GM19467 (cell line): ENCODE data around the gene TMPRSS3.

ENCODE experiments used
- ATAC-seq: cut with Tn5 transposase; IDR thresholded peaks from one replicate; pipeline ENCODE4 v1.9.1; 2021; ENCODE audit warnings: mild to moderate bottlenecking, moderate library complexity; ENCODE audit not compliant: unreplicated experiment

TMPRSS3 gene

DNA sequence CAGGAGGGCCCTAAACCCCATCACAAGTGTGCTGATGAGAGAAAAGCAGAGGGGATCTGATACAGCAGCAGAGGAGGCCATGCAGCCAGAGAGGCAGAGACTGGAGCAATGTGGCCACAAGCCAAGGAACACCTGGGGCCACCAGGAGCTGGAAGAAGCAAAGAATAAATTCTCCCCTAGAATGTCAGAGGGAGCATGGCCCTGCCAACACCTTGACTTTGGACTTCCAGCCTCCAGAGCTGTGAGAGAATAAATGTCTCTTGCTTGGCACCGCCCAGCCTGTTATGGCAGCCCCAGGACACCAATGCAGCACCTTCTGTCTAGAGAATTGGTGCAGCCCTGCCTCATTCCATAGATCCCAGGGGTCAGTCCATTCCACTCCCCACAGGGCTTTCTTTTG, 33.2 kb upstream of the TMPRSS3 start:
- no peak for ATAC-seq

DNA sequence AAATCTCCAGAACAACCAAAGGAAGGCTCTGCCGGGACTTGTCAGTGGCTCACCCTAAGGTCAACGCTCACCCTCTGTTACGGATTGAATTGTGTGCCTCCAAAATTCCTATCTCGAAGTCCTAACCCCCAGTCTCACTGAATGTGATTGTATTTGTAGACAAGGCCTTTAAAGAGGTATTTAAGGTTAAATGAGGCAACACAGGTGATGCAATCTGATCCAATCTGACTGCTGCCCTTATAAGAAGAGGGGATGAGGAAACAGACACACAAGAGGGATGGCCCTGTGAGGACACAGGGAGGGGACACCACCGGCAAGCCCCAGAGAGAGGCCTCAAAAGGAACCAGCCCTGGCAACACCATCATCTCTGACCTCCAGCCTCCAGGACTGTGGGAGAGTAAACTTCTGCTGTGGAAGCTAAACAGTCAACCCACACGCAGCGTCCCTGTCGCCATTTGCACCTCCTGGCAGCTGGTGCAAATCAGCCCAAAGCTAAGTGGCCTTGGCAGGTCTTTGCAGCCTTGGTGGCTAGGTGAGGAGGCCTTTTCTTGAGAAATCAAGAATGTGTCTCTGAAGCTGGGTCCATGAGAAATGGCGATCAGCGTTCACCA, 32.1 kb upstream of the TMPRSS3 start:
- ATAC-seq = no peak

DNA sequence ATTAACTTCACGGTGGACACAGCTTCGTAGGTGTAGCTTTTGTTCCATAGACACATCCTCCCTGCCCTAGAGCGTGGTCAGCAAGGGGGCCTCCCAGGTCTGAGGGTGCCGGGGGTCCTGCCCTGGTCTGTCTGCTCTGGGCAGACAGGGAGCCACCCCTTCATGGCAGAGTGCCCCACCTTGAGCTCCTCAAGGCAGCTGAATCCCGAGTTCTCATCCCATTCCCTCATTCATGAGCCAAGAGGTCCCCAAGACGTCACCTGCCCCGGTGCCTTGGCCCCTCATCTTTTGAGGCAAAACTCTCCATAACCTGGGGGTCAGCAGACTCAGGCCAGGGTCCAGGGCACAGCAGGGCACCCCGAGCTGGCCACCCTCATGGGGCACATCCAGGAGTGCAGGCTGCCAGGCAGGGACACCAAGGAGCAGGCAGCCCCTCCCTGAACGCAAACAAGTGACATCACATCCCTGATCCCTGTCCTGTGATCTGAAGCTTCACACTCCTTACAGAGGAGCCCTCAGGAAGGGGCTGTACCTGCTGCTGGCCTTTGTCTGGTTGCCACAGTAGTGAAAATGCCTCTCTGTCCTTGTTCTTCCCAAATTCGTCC, 31.1 kb upstream of the TMPRSS3 start:
- no peak for ATAC-seq

DNA sequence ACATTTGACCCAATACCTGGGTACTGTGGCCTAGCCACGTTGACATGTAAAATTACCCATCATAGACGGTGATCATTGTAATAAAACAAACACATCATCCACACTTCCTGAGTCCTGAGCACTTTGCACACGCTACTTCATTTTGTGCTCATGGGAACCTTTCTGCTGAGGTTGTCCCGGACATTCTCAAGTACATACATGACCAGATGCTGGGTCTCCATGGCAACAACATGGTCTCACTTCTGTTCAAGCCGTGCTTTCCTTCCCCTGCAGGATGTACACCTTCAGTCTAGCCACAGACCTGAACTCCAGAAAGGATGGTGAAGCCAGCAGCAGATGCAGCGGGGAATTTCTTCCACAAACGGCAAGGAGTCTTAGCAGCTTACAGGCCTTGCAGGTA, 30.6 kb upstream of the TMPRSS3 start:
- no peak for ATAC-seq

DNA sequence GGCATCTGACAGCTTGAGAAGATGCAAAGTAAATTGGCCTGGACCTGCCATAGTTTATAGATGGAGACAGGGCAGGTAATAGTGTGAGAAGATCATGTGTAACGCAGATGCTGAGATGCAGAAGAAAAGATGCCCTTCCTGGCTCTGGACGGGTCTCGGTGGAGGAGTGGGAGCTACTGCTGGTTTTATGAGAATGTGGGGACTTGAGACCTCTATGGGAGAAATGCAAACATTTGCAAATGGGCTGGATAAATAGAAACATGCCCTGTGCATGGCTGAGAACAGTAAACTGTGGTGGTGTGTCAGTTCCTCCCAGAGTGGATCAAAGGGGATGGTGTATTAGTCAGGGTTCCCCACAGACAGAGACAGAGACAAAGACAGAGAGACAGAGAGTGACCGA, 29.7 kb upstream of the TMPRSS3 start:
- no peak for ATAC-seq

DNA sequence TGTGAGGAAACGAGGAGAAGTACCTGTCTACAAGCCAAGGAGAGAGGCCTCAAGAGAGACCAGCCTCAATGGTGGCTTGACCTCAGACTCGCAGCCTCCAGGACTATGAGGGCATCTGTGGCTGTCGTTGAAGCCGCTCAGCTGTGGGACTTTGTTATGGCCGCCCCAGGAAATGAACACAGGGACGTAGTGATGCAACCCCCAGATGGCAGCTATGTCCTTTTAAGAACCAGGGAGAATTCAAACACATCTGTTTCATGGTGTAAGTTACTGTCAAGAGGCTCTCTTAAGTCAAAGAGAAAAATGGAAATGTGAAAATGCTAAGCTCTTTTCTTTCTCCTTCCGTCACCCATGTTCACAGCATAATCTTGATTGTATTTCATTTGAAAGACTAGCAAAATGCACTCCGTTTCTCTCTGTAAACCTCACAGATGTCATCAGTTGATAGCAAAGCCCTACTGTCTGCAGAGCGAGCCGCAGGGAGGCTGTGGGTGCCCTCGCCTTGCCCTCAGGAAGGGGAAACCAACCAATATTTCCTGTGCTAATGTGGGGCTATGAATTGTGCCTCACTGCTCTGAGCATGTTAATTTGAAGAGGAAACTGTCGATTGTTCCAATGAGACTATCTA, 29.2 kb upstream of the TMPRSS3 start:
- no peak for ATAC-seq

DNA sequence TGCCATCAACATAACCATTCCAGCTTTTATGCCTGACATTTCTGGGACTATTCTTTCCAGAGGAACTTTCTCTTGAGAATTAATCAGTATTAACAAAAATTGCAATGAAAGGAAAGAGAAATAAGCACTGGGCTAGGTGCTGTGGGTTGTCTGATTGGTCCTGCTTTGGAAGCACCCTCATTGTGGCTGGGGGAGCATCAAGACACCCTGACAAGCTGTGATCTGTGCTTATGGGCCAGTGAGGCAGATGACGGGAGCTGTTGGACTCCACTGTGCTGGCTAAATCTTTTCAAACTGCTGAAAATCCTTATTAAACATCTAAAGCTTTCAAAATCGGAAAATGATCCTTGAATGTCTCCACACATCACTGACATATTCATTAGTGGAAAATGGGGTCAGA, 27.8 kb upstream of the TMPRSS3 start:
- no peak for ATAC-seq

DNA sequence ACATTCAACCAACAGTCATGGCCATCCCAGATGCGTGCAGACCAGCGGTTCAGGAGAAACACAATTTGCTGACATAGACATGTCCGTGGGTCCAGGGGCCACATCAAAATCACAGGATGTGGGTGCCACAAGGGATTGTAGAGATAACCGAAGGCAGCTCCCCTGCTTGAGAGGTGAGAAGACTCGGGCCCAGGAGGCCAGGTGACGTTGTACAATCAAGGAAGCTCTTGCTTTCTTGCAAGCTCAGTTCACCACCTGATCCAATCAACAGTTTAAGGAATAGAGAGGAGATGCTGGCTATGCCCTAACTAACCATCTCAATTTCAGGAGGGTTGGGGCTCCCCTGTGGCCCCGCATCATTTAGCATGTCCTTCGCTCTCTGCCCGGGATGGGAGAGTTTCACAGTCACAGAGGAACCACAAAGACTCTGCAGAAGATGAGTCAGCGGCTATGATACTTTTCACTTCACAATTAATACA, 27.4 kb upstream of the TMPRSS3 start:
- peak; percentile 55 for ATAC-seq

DNA sequence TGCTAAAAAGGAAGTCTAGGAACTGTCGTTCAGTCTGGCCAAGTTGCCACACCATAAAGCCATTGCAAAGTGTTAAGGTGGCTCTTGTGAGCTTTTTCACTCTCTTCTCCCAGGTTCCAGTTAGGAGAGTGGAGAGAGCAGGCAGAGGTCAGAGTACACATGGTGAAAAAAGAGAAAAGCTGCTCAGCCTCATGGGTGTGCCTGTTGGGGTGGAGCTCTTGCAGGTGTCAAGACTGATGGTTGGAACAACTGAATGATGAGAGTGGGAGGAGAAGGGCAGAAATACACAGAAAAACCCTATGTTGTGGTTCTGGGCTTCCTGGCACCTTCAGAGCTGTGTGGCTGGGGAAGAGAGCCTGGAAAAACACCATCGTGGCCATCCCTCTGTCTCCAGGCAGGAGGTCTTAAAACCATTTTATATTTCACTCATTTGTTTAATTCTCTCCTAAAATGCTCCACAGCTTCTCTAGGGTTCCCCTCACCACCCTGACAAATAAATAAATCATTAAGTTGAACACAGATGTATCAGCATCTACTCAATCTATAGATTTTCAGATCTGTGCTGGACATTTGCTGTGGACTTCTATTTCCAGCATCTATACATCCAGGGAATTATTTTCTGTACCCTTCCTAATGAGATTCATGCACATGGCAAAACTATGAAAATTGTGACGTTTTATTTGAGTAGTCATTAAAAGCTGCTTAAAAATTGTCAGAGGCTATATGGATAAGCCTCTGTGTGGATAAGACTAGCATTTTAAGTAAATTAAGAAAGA, 25.4 kb upstream of the TMPRSS3 start:
- no peak for ATAC-seq

DNA sequence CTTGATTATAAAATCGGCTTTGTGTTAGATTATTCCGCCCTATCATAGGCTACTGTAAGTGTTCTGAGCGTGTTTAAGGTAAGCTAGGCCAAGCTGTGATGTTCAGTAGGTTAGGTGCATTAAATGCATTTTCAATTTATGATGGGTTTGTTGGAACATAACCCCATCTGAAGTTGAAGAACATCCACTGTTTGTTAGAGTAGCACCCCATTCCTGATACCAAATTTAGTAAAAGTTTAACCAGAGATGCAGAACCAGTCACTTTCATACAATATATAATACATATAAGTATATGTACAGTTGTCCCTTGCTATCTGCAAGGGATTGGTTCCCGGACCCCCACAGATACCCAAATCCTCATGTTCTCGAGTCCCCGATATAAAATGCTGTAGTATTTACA, 24.0 kb upstream of the TMPRSS3 start:
- ATAC-seq = no peak

DNA sequence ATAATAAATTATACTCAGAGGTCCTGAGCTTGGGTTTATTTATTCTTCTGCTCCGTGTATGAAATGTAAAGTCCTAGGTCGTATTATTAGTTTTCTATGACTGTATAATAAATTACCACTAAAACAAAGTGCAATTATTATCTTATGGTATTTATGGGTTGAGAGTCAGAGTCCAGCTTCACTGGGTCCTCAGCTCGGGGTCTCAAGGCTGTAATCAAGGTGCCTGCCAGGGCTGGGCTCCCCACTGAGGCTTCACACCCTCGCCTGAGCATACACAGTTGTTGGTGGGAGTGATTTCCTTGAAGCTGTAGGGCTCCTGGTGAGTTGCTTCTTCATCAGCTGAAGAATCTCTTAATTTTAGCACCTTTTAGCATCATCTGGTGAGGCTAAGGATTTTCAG, 23.0 kb upstream of the TMPRSS3 start:
- ATAC-seq = no peak

DNA sequence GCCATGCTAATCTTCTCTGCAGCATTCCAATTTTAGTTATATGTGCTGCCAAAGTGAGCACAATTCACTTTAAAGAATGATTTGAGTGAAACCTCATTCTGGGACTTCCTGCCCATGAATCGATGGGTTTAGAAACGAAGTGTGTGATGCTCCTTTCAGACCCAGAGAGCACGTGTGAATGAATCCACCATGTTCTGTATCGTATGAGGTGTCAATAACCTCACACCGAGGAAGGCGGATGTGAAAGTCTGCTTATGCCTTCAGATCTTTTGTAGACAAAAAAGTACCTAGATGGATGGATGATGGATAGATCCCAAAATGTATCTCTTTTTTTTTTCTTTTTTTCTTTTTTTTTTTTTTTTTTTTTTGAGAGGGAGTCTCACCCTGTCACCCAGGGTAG, 21.7 kb upstream of the TMPRSS3 start:
- ATAC-seq = no peak

DNA sequence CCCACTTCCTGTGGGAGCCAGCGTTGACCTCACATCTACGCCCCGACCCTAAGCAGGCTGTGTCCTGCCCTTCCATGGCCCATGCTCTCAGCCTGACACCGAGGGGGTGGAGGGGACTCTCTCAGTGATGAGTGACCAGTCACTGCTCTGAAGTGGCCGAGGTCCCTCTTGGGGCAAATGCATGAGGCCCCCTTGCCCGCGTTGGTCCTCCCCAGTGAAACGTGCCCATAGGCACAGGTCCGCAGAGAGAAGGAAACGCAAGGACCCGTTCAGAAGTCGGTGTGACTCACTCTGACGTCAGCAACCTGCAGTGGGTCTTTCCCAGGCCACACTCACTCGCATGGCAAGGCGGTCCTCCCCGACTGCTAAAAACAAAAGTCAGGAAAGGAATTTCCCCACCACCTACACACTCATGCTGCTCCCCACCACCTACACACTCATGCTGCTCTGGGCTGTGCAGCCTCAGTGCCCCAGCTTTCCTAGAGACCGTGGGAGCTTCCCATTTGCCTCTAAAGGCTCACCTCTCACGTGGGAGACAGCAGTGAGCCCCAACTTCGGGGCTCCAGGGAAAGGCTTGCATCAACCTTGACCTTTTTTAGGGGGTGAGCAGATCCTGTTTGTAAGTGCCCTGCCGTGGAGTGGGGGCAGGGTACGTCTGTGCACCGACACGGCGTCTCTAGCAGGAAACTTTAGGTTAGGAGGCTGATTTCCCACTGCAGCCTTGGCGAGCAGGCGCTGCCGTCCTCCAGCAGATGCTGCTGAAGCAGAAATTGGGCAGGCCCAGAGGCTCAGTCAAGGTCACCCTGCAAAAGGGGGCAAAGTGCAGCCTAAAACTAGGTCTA, 19.3 kb upstream of the TMPRSS3 start:
- no peak for ATAC-seq

DNA sequence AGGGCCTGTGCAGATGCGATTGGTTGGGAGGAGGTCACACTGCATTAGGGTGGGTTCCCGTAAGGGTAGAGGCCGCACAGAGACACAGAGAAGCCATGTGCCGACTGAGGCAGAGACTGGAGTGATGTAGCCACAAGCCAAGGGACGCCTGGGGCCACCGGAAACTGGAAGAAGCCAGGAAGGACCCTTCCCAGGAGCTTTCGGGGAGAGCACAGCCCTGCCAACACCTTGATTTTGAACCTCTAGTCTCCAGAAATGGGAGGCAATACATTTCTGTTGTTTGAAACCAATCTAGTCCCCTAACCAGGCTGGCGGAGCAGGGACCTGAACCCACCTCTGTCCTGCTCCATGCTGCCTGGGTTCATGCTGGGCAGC, 18.7 kb upstream of the TMPRSS3 start:
- ATAC-seq = no peak

DNA sequence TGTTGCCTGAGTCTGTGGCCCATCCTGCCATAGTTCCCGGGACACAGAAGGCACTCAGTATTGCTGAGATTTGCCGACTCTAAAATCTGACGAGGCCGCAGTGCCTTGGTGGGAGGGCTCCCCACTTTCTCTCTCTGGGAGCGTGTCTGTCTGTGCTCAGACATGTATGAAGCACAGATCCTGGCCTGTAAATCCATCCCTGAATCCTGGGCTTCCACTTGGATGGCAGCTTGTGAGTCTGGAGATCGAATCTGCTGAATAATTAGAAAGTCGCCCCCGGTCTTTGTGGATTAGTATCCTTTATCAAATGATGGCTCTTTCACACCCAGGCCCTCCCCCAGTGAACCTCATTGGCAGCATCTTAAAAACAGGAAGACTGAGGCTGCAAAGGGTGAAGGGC, 18.2 kb upstream of the TMPRSS3 start:
- ATAC-seq = no peak

DNA sequence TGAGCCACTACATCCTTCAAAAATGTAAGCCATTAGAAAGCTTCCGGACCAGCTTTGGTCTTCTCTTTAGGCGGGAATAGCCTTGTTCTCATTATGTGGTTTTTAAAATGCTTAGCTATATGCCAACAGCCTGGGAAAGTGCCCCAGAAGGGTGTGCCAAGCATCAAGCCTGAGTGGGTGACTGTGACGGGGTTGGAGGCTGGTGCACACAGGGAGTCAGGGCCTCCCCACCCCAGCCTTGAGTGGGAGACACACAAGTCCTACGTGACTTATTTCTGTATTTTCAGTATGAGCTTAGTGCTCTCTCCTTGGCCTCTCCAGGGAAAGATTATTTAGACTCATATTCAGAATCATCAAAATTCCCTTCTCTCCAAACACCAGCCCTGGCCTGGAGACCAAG, 17.6 kb upstream of the TMPRSS3 start:
- ATAC-seq = no peak

DNA sequence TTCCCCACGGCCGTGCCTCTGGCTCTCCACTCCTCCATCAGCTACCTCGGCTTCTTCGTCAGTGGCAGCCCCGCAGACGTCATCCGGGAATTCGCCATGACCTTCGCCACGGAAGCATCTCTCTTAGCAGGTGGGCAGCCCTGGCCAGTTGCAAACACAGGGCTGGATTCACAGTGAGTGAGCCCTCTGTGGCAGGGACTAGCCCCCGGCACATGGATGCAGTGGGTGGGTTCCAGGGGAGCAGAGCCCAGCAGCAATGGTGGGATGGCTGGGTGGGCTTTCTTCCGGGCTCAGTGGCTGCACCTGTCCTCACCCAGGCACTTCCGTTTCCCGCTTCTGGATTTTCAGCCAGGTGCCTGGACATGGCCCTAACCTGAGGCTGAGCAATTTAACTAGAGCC, 17.2 kb upstream of the TMPRSS3 start:
- ATAC-seq = no peak

DNA sequence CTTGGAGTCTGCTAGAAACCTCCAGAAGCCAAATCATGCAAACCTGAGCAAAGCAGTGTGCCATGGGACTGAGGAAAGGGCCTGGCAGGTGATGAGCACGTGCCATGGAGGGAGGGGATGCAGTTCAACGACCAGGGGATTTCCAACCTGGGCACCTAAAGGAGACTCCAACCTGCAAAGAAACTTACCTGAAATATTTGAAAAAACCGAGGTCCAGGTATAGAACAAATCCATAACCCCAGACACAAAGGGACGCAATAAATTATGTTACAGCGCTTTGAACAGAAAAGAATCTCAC, 16.7 kb upstream of the TMPRSS3 start:
- no peak for ATAC-seq

DNA sequence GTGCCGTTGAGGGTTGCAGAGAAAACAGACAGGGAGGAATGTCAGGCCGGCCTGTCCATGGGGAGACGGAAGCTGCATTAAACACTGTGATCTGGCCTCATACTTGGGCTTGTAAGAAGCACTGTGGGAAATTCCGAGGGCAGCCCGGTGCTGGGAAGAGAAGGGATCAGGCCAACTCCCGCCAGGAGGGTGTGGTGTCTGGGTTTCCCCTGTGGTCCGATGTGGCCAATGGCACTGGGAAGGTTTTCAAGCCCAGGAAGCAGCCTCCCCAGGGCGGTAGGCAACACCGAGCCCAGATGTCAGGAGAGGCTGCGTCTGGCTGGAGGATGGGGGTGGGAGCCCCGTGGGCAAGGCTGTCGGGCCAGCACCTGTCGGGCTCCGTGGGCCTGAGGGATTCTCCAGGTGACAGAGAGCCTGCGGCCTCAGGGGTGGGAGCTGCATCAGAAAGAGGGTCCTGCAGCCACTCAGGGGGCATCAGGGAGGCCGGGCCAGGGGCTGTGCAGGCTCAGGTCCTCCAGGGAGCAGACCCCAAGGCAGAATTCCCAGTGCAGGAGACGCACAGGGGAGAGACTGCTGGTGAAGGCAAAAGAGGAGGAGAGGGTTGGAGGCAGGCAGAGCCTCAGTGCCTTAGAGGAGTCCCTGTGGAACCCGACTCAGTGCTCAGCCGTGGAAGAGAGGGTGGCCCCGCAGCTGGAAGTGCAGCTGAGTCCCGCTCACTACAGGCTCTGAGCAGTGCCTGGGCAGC, 16.2 kb upstream of the TMPRSS3 start:
- no peak for ATAC-seq

DNA sequence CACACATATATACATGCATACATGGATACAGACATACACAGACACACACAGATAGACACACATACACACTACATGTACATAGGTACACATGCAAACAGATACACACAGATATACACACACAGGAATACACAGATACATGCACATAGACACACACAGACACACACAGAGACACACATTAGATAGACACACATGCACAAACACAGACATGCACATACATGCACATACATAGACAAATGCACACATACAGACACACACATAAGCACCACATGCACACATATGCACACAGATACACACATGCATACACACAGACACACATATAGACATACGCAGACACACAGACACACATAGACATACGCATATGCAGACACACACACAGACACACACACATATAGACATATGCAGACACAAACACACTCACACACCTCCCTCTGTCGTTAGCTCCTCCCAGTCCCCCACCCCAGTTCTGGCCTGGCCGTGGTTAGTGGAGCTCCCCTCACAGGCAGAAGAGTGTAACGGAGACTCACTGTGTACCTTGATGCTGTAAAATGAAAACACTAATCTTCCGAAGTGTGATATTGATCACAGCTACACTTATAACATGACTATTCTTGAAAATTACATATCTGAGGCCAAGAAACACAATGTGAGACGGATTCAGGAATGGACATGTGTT, 15.5 kb upstream of the TMPRSS3 start:
- ATAC-seq = no peak
